Muscle of arm (tissue), 14 donors: Measurements from ENCODE around the gene ATP2A1. TPM values are rescaled to one million over a fixed set of nuclear protein-coding genes. Genes with fewer than 3 reads are reported as not detected.

ENCODE experiments used
- DNase-seq: peaks from one replicate; pipeline ENCODE4 v3.0.0-alpha.2; 2013
- long read RNA-seq, 11 donors: transcript quantifications; one replicate each; lab custom pipeline, GENCODE V29; 2026
- polyA plus RNA-seq, 12 donors: library from polyadenylated mRNA; unstranded; fragments of 120-200 nt; gene quantifications; one replicate each; pipeline ENCODE4 v1.2.1, GENCODE V29; 2013; ENCODE audit not compliant: insufficient read length in 12 of 12

Gene ATP2A1
- 100 to 1,000 TPM in 11 of 12 donors, not detected in 1; 149 to 964 (median 352) TPM for polyA plus RNA-seq
- long read RNA-seq, donor 1, partial matches to known transcripts = 6 of 6 reads
- long read RNA-seq, donor 1, other reads (novel, unspliced or antisense) = 0 of 6 reads
- long read RNA-seq, donor 2, partial matches to known transcripts = 159 of 223 reads
- long read RNA-seq, donor 2, other reads (novel, unspliced or antisense) = 64 of 223 reads
- long read RNA-seq, donor 3, partial matches to known transcripts = 39 of 77 reads
- long read RNA-seq, donor 3, other reads (novel, unspliced or antisense) = 38 of 77 reads
- long read RNA-seq, donor 4, partial matches to known transcripts = 0 of 30 reads
- long read RNA-seq, donor 4, other reads (novel, unspliced or antisense) = 29 of 30 reads
- long read RNA-seq, donor 5, partial matches to known transcripts = 79 of 146 reads
- long read RNA-seq, donor 5, other reads (novel, unspliced or antisense) = 67 of 146 reads
- long read RNA-seq, donor 6, partial matches to known transcripts = 0 of 31 reads
- long read RNA-seq, donor 6, other reads (novel, unspliced or antisense) = 31 of 31 reads
- long read RNA-seq, donor 7, partial matches to known transcripts = 5 of 18 reads
- long read RNA-seq, donor 7, other reads (novel, unspliced or antisense) = 13 of 18 reads
- long read RNA-seq, donor 8, partial matches to known transcripts = 134 of 234 reads
- long read RNA-seq, donor 8, other reads (novel, unspliced or antisense) = 100 of 234 reads
- long read RNA-seq, donor 9, partial matches to known transcripts = 5 of 13 reads
- long read RNA-seq, donor 9, other reads (novel, unspliced or antisense) = 8 of 13 reads
- long read RNA-seq, donor 10, partial matches to known transcripts = 207 of 385 reads
- long read RNA-seq, donor 10, other reads (novel, unspliced or antisense) = 178 of 385 reads
- long read RNA-seq, donor 11, partial matches to known transcripts = 0 of 22 reads
- long read RNA-seq, donor 11, other reads (novel, unspliced or antisense) = 22 of 22 reads

GRCh38 chr16:28878083-28878926 is at the start of gene ATP2A1:
Gene ATP2A1, plus strand, starts transcription at chr16:28878488. Its CDS starts 184 bp downstream, at chr16:28878672.
- no peak for DNase-seq

GRCh38 chr16:28829747-28830146 is 48.5 kb upstream of the ATP2A1 start:
- no peak for DNase-seq

GRCh38 chr16:28830531-28830930 is 47.8 kb upstream of the ATP2A1 start:
- no peak for DNase-seq

- DNase-seq = no peak
These were observed 43.9 kb upstream of the ATP2A1 start for GRCh38 chr16:28834349-28834748.

GRCh38 chr16:28834873-28835863 is 43.1 kb upstream of the ATP2A1 start:
- no peak for DNase-seq

GRCh38 chr16:28835864-28836760 is 42.2 kb upstream of the ATP2A1 start:
- no peak for DNase-seq

GRCh38 chr16:28836761-28837064 is 41.6 kb upstream of the ATP2A1 start:
- DNase-seq = no peak

GRCh38 chr16:28837672-28838557 is 40.4 kb upstream of the ATP2A1 start:
- DNase-seq = no peak

GRCh38 chr16:28838558-28838918 is 39.8 kb upstream of the ATP2A1 start:
- DNase-seq = no peak

GRCh38 chr16:28839004-28839639 is 39.2 kb upstream of the ATP2A1 start:
- DNase-seq = no peak

GRCh38 chr16:28839899-28840298 is 38.4 kb upstream of the ATP2A1 start:
- DNase-seq = no peak

- no peak for DNase-seq
These were observed 35.6 kb upstream of the ATP2A1 start for GRCh38 chr16:28842696-28843095.

GRCh38 chr16:28843766-28844165 is 34.5 kb upstream of the ATP2A1 start:
- DNase-seq = no peak

GRCh38 chr16:28844226-28844885 is 33.9 kb upstream of the ATP2A1 start:
- no peak for DNase-seq

GRCh38 chr16:28845293-28845692 is 33.0 kb upstream of the ATP2A1 start:
- no peak for DNase-seq

GRCh38 chr16:28845761-28846079 is 32.6 kb upstream of the ATP2A1 start:
- DNase-seq = no peak
